Activated CD8-positive, alpha-beta T cell treated with anti-CD3 and anti-CD28 coated beads, Interleukin-2, amount 10 ng/mL, durations not matched to agents 7 days and 5 days (primary cell): ENCODE results near the gene RBL2. TPM values are rescaled to one million over a fixed set of nuclear protein-coding genes. Genes with fewer than 3 reads are reported as not detected.
"Not testable (repeated sequence)": the region's sequence is repeated elsewhere in the genome, so short reads cannot be mapped to it uniquely, and the experiment has no call there.

Source experiments
- ATAC-seq: fragments of 150-1000 bp; cut with Tn5 transposase; one replicate; pipeline ENCODE4 v1.10.0; 2021; ENCODE audit warnings: moderate library complexity
- CTCF ChIA-PET: fragments of 350-600 bp; sonication (Branson Sonifier 250); formaldehyde crosslinking; loops from one replicate; lab custom pipeline; 2021; ENCODE audit warnings: antibody characterized with exemption; lab: Charles Lee
- POLR2A ChIA-PET: fragments of 350-600 bp; sonication (Branson Sonifier 250); formaldehyde crosslinking; loops from one replicate; lab custom pipeline; 2021; ENCODE audit warnings: antibody characterized with exemption; lab: Charles Lee
- DNase-seq: peaks from one replicate; pipeline ENCODE4 v3.0.0-alpha.2; 2020
- H3K27ac Mint-ChIP-seq: one replicate; pipeline ENCODE4 v1.8.0; 2021; ENCODE audit warnings: mild to moderate bottlenecking, mixed read lengths
- H3K27me3 Mint-ChIP-seq: one replicate; pipeline ENCODE4 v1.8.0; 2021; ENCODE audit warnings: low read depth, mixed read lengths
- H3K36me3 Mint-ChIP-seq: one replicate; pipeline ENCODE4 v1.8.0; 2021; ENCODE audit warnings: low read depth, mixed read lengths
- H3K4me1 Mint-ChIP-seq: one replicate; pipeline ENCODE4 v1.8.0; 2021; ENCODE audit warnings: low read depth, mixed read lengths
- H3K4me3 Mint-ChIP-seq: one replicate; pipeline ENCODE4 v1.8.0; 2021; ENCODE audit warnings: mild to moderate bottlenecking, mixed read lengths
- H3K9me3 Mint-ChIP-seq: one replicate; pipeline ENCODE4 v1.8.0; 2022; ENCODE audit warnings: mixed read lengths; ENCODE audit not compliant: insufficient read depth
- total RNA-seq, 2 experiments: library from RNA; stranded (reverse); gene quantifications; one replicate each; pipeline ENCODE4 v1.2.3, GENCODE V29; 2021

RBL2 gene, protein sequence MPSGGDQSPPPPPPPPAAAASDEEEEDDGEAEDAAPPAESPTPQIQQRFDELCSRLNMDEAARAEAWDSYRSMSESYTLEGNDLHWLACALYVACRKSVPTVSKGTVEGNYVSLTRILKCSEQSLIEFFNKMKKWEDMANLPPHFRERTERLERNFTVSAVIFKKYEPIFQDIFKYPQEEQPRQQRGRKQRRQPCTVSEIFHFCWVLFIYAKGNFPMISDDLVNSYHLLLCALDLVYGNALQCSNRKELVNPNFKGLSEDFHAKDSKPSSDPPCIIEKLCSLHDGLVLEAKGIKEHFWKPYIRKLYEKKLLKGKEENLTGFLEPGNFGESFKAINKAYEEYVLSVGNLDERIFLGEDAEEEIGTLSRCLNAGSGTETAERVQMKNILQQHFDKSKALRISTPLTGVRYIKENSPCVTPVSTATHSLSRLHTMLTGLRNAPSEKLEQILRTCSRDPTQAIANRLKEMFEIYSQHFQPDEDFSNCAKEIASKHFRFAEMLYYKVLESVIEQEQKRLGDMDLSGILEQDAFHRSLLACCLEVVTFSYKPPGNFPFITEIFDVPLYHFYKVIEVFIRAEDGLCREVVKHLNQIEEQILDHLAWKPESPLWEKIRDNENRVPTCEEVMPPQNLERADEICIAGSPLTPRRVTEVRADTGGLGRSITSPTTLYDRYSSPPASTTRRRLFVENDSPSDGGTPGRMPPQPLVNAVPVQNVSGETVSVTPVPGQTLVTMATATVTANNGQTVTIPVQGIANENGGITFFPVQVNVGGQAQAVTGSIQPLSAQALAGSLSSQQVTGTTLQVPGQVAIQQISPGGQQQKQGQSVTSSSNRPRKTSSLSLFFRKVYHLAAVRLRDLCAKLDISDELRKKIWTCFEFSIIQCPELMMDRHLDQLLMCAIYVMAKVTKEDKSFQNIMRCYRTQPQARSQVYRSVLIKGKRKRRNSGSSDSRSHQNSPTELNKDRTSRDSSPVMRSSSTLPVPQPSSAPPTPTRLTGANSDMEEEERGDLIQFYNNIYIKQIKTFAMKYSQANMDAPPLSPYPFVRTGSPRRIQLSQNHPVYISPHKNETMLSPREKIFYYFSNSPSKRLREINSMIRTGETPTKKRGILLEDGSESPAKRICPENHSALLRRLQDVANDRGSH
- total RNA-seq, result 100 to 1,000 TPM; 137 to 138 TPM

DNA sequence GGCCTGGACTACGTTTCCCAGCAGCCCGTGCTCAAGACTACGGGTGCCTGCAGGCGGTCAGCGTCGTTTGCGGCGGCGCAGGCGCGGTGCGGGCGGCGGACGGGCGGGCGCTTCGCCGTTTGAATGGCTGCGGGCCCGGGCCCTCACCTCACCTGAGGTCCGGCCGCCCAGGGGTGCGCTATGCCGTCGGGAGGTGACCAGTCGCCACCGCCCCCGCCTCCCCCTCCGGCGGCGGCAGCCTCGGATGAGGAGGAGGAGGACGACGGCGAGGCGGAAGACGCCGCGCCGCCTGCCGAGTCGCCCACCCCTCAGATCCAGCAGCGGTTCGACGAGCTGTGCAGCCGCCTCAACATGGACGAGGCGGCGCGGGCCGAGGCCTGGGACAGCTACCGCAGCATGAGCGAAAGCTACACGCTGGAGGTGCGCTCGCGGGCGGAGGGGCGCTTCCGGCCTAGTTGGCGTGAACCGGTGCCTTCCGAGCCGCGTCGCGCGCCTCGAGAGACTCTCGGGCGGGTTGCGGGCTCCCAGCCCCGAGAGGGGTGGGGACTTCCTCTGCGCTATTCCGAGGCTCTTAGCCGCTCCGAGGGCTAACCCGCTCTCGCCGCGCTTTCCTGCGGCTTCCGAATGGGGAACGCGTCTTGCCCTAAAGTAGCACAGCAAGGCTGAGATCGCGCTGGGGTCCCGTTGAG lies at the start of gene RBL2:
RBL2 (plus strand) TSS at position 95 of the 689 bp plus-strand sequence; CDS start at position 181, 86 bp downstream.
- Mint-ChIP-seq H3K27me3 (no peaks in the 10 kb centered on the region), H3K4me1 (peaks cover 43% of the 10 kb centered on the region), H3K9me3 (no peaks in the 10 kb centered on the region), H3K27ac (peak within 1 kb of the TSS; percentile 95), H3K36me3 (peaks cover 29% of the 10 kb centered on the region), H3K4me3 (peak within 1 kb of the TSS; percentile 96)
- CTCF ChIA-PET, result interaction anchor here (0.9 to 3.4 kb wide), 4 partner anchors 19 to 69 kb away, joined by 3 to 26 read pairs (median 4); partner anchors contain the start of gene AKTIP
- DNase-seq, result peak; percentile 88
- POLR2A ChIA-PET, result interaction anchor here (0.6 to 5.5 kb wide), 14 partner anchors 11 to 900 kb away, joined by 3 to 101 read pairs (median 4); partner anchors contain the start of gene AKTIP
- peak; percentile 88 for ATAC-seq

DNA sequence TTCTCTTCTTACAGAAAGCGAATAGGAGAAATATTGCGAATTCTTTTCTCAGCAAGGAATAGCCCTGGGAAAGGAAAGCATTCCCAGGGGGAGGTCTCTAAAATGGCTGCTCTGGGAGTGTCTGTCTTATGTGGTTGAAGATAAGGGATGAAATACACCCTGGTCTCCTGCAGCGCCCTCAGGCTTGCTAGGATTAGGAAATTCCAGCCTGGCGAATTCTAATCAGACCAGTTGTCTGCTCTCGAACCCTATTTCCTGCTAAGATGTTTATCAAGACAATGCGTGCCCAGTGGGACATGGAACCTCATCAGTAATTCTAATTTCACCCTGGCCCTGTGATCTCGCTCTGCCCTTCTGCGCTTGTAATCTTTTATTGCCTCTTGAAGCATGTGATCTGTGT lies 49.7 kb upstream of the RBL2 start:
- H3K9me3 Mint-ChIP-seq, result peaks cover 26% of the 10 kb centered on the region
- POLR2A ChIA-PET, H3K4me1 Mint-ChIP-seq, CTCF ChIA-PET, H3K36me3 Mint-ChIP-seq, ATAC-seq, H3K27me3 Mint-ChIP-seq, H3K4me3 Mint-ChIP-seq, DNase-seq, H3K27ac Mint-ChIP-seq: not testable (repeated sequence)

DNA sequence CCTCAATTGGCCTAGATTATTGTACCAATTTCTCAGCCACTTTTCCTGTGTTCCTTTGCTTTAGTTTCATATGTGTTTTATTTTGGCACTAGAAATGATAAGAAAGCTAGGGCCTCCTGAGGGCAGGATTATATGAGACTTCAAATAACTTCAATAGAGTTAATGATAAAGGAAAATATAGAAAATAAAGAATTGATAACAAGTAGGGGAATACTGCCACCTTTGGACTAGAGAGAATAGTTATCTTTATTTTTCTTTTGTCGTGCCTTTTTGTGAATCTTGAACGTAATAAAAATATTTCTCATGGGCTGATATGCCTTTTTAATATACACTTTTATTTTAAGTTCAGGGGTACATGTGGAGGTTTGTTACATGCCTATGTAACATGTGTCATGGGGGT lies 29.3 kb upstream of the RBL2 start:
- DNase-seq (no peak), ATAC-seq (no peak)
- ChIA-PET CTCF (no interaction called here), POLR2A (no interaction called here)
- H3K27ac Mint-ChIP-seq, result no peak overlapping the region
- H3K36me3 Mint-ChIP-seq, result no peaks in the 10 kb centered on the region
- H3K4me3 Mint-ChIP-seq, result no peak overlapping the region
- no peaks in the 10 kb centered on the region for H3K4me1 Mint-ChIP-seq
- H3K27me3 Mint-ChIP-seq, result peaks cover 2% of the 10 kb centered on the region
- no peaks in the 10 kb centered on the region for H3K9me3 Mint-ChIP-seq

DNA sequence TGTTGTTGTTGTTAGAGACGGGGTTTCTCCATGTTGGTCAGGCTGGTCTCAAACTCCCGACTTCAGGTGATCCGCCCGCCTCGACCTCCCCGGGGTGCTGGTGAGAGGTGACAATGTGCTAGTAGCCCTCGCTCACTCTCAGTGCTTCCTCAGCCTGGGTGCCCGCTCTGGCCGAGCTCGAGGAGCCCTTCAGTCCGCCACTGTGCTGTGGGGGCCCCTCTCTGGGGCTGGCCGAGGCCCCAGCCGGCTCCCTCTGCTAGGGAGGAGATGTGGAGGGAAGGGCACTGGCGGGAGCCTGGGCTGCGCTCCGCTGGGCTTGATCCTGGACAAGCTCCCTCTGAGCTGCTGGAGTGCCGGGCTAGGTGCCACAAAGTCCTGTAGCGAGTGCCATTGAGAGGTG lies 21.7 kb upstream of the RBL2 start:
- Mint-ChIP-seq H3K9me3 (peaks cover 5% of the 10 kb centered on the region), H3K4me1 (peaks cover 11% of the 10 kb centered on the region), H3K27me3 (no peaks in the 10 kb centered on the region), H3K4me3 (no peak overlapping the region), H3K36me3 (no peaks in the 10 kb centered on the region), H3K27ac (no peak overlapping the region)
- ATAC-seq, result no peak
- DNase-seq, result no peak
- CTCF ChIA-PET, result no interaction called here
- POLR2A ChIA-PET, result no interaction called here

DNA sequence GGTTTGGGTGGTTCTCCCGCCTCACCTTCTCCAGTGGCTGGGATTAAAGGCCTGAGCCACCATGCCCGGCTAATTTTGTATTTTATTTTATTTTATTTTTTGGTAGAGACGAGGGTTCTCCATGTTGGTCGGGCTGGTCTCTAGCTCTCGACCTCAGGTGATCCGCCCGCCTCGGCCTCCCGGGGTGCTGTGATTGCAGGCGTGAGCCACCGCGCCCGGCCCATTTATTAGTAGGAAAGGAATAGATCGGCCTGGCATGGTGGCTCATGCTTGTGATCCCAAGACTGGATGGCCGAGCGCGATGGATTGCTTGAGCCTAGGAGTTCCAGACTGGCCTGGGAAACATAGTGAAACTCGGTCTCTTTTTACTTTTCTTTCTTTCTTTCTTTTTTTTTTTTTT lies 20.4 kb upstream of the RBL2 start:
- Mint-ChIP-seq H3K9me3 (peaks cover 5% of the 10 kb centered on the region), H3K27ac (no peak overlapping the region), H3K36me3 (no peaks in the 10 kb centered on the region), H3K4me3 (no peak overlapping the region), H3K27me3 (no peaks in the 10 kb centered on the region), H3K4me1 (peaks cover 11% of the 10 kb centered on the region)
- CTCF ChIA-PET, result no interaction called here
- POLR2A ChIA-PET, result no interaction called here
- ATAC-seq, result no peak
- DNase-seq, result no peak

DNA sequence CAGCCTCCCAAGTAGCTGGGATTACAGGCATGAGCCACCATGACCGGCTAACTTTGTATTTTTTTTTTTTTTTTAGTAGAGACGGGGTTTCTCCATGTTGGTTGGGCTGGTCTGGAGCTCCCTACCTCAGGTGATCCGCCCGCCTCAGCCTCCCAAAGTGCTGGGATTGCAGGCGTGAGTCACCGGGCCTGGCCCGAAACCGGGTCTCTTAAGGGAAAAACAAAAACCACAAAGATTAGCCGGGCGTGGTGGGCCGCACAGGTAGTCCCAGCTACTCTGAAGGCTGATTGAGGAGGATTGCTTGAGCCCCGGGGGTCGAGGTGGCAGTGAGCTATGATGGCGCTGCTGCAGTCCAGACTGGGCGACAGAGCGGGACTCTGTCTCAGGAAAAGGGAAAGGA lies 19.9 kb upstream of the RBL2 start:
- CTCF ChIA-PET, result no interaction called here
- POLR2A ChIA-PET, result no interaction called here
- no peak overlapping the region for H3K27ac Mint-ChIP-seq
- H3K27me3 Mint-ChIP-seq, result no peaks in the 10 kb centered on the region
- no peak overlapping the region for H3K4me3 Mint-ChIP-seq
- DNase-seq (no peak), ATAC-seq (no peak)
- H3K4me1 Mint-ChIP-seq, result peaks cover 11% of the 10 kb centered on the region
- no peaks in the 10 kb centered on the region for H3K36me3 Mint-ChIP-seq
- peaks cover 5% of the 10 kb centered on the region for H3K9me3 Mint-ChIP-seq

DNA sequence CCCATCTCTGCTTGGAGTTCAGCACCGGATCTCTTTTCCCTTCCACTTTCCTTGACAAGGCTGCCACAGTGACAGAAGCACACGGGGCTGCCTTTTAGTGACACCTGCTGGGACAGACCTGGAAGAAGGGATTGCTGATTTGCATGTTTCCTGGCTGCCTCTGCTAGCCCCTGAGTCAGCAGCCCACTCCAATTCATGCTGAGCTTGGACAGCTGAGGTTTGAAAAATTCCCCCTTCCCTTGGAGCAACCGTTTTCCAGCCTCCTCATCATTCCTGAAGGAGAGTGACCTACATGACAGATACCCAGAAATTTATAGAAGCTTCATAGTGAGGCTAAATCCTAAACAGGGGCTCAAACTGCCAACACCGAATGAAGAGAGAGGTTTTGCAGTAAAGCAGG lies 18.8 kb upstream of the RBL2 start:
- DNase-seq, result no peak
- Mint-ChIP-seq H3K27ac (no peak overlapping the region), H3K4me3 (no peak overlapping the region), H3K27me3 (no peaks in the 10 kb centered on the region), H3K36me3 (no peaks in the 10 kb centered on the region), H3K9me3 (peaks cover 5% of the 10 kb centered on the region), H3K4me1 (peaks cover 11% of the 10 kb centered on the region)
- no peak for ATAC-seq
- POLR2A ChIA-PET, result no interaction called here
- CTCF ChIA-PET, result interaction anchor here (1.0 kb wide), 2 partner anchors 18 to 135 kb away, joined by 3 read pairs; partner anchors contain the start of gene RBL2

DNA sequence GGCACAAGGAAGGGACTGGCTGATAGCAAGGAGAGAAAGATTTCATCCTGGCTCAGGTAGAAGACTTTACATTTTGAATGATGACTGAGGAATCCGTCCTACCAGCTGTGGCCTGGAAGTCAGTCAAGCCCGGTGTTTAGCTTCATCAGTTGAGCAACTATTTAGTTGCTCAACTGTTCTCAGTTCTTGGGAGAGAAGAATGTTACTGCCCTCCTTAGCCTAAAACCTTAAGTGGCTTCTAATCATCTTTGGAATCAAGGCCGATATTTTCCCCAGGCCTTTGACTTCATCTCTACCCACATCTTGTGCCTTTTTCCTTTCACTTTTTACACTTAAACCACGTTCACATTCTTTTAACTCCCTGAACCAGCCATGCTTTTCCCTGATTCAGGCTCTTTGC lies 17.3 kb upstream of the RBL2 start:
- peaks cover 11% of the 10 kb centered on the region for H3K4me1 Mint-ChIP-seq
- peaks cover 2% of the 10 kb centered on the region for H3K9me3 Mint-ChIP-seq
- no peaks in the 10 kb centered on the region for H3K27me3 Mint-ChIP-seq
- no peak overlapping the region for H3K27ac Mint-ChIP-seq
- no peak for ATAC-seq
- no peak for DNase-seq
- CTCF ChIA-PET, result interaction anchor here (1.5 kb wide), 1 partner anchor 93 kb away, joined by 3 read pairs; no protein-coding TSS in a partner anchor
- POLR2A ChIA-PET, result interaction anchor here (0.7 kb wide), 2 partner anchors 18 to 114 kb away, joined by 3 read pairs; partner anchors contain the start of gene RBL2
- peaks cover 1% of the 10 kb centered on the region for H3K36me3 Mint-ChIP-seq
- no peak overlapping the region for H3K4me3 Mint-ChIP-seq

DNA sequence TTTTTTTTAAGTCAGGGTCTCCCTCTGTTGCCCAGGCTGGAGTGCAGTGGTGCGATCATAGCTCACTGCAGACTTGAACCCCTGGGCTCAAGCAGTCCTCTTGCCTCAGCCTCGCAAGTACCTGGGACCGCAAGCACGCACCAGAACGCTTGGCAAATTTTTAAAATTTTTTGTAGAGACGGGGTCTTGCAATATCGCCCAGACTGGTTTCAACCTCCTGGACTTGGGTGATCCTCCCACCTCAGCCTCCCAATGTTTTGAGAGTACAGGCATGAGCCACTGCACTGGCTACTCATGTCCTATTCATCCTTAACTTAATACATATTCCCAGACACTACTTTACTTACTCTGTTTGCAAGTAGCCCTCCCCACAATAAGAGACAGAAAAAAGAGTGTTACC lies 16.3 kb upstream of the RBL2 start:
- no peaks in the 10 kb centered on the region for H3K27me3 Mint-ChIP-seq
- peaks cover 1% of the 10 kb centered on the region for H3K36me3 Mint-ChIP-seq
- H3K9me3 Mint-ChIP-seq, result peaks cover 3% of the 10 kb centered on the region
- no peak overlapping the region for H3K4me3 Mint-ChIP-seq
- DNase-seq (no peak), ATAC-seq (no peak)
- no peak overlapping the region for H3K27ac Mint-ChIP-seq
- ChIA-PET CTCF (interaction anchor here (0.7 kb wide), 1 partner anchor 363 kb away, joined by 3 read pairs; the partner anchor contains the start of gene CHD9), POLR2A (no interaction called here)
- peaks cover 11% of the 10 kb centered on the region for H3K4me1 Mint-ChIP-seq

DNA sequence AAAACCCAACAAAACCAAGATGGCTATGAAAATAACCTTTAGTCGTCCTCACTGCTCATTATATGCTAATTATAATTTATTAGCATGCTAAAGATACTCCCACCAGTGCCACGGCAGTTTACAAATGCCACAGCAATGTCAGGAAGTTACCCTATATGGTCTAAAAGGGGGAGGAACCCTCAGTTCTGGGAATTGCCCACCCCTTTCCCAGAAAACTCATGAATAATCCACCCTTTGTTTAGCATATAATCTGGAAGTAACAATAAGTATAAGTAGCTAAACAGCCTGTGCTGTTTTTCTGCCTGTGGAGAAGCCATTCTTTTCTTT lies 14.9 kb upstream of the RBL2 start:
- POLR2A ChIA-PET, result interaction anchor here (0.8 kb wide), 1 partner anchor 284 kb away, joined by 3 read pairs; no protein-coding TSS in a partner anchor
- H3K27me3 Mint-ChIP-seq, ATAC-seq, DNase-seq, H3K9me3 Mint-ChIP-seq, CTCF ChIA-PET, H3K4me3 Mint-ChIP-seq, H3K27ac Mint-ChIP-seq, H3K36me3 Mint-ChIP-seq: not testable (repeated sequence)
- H3K4me1 Mint-ChIP-seq, result peaks cover 11% of the 10 kb centered on the region

DNA sequence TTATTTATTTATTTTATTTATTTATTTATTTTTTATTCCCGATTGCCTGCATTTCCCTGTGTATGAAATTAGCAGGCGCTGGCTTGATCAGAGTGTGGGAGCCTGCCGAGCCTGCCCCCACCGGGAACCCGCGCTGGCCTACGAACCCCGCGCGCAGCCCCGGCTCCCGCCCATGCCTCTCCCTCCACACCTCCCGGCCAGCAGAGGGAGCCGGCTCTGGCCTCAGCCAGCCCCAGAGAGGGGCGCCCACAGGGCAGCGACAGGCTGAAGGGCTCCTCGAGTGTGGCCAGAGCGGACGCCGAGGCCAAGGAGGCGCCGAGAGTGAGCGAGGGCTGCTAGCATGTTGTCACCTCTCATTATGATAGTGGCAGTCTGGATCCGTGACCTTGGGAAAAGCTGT lies 13.0 kb upstream of the RBL2 start:
- ChIA-PET CTCF (no interaction called here), POLR2A (no interaction called here)
- no peak for DNase-seq
- peaks cover 8% of the 10 kb centered on the region for H3K36me3 Mint-ChIP-seq
- no peak overlapping the region for H3K4me3 Mint-ChIP-seq
- ATAC-seq, result no peak
- H3K27me3 Mint-ChIP-seq, result no peaks in the 10 kb centered on the region
- H3K4me1 Mint-ChIP-seq, result peaks cover 7% of the 10 kb centered on the region
- no peak overlapping the region for H3K27ac Mint-ChIP-seq
- peaks cover 16% of the 10 kb centered on the region for H3K9me3 Mint-ChIP-seq
